ENCODE measurements around the gene RPRML. TPM values are rescaled to one million over a fixed set of nuclear protein-coding genes. Genes with fewer than 3 reads are reported as not detected.

RPRML gene
- total RNA-seq, 4 donors from 2014 or later: 0.88 TPM; not detected in 3

- peak in 1 of 3 donors; percentile 67 for DNase-seq
- H3K4me1 ChIP-seq: no peaks in the 10 kb centered on the region
- no peaks in the 10 kb centered on the region for H3K36me3 ChIP-seq
- H3K9me3 ChIP-seq: no peaks in the 10 kb centered on the region
- no peaks in the 10 kb centered on the region for H3K27me3 ChIP-seq
- no peak overlapping the region for H3K4me3 ChIP-seq
- TF ChIP-seq POLR2A (IDR thresholded peaks at IDR 0.05) (no peak), CTCF (IDR thresholded peaks at IDR 0.05) (no peak)
- peak overlapping the region in 2 of 4 donors; percentile 27 to 81 for H3K27ac ChIP-seq
Observed at GRCh38 chr17:46984892-46985291, 5.8 kb upstream of the RPRML start.

- H3K27ac ChIP-seq: peak overlapping the region in 2 of 4 donors; percentile 27 to 81
- no peak for DNase-seq
- no peaks in the 10 kb centered on the region for H3K9me3 ChIP-seq
- no peak overlapping the region for H3K4me3 ChIP-seq
- H3K36me3 ChIP-seq: no peaks in the 10 kb centered on the region
- H3K27me3 ChIP-seq: peaks cover 0 to under 1% of the 10 kb centered on the region in 2 donors
- TF ChIP-seq POLR2A (IDR thresholded peaks at IDR 0.05) (no peak), CTCF (IDR thresholded peaks at IDR 0.05) (no peak)
- H3K4me1 ChIP-seq: peaks cover 0 to 4% (median 2%) of the 10 kb centered on the region in 4 donors
Observed at GRCh38 chr17:46984341-46984740, 5.3 kb upstream of the RPRML start.

GRCh38 chr17:46983782-46984181, 4.7 kb upstream of the RPRML start:
- Histone ChIP-seq H3K4me1 (peaks cover 0 to 10% (median 6%) of the 10 kb centered on the region in 4 donors), H3K27me3 (peaks cover 0 to 6% of the 10 kb centered on the region in 2 donors), H3K4me3 (no peak overlapping the region), H3K36me3 (no peaks in the 10 kb centered on the region), H3K27ac (peak overlapping the region in 1 of 4 donors; percentile 81), H3K9me3 (no peaks in the 10 kb centered on the region)
- no peak for DNase-seq
- TF ChIP-seq CTCF (IDR thresholded peaks at IDR 0.05) (no peak), POLR2A (IDR thresholded peaks at IDR 0.05) (no peak)

GRCh38 chr17:46982577-46982976, 3.5 kb upstream of the RPRML start:
- peaks cover 0 to 18% of the 10 kb centered on the region in 2 donors for H3K27me3 ChIP-seq
- H3K27ac ChIP-seq: no peak overlapping the region
- H3K36me3 ChIP-seq: no peaks in the 10 kb centered on the region
- peaks cover 0 to 20% (median 14%) of the 10 kb centered on the region in 4 donors for H3K4me1 ChIP-seq
- no peak overlapping the region for H3K4me3 ChIP-seq
- peak in 1 of 3 donors; percentile 6 for DNase-seq
- TF ChIP-seq CTCF (IDR thresholded peaks at IDR 0.05): no peak
- no peak for TF ChIP-seq POLR2A (IDR thresholded peaks at IDR 0.05)
- no peaks in the 10 kb centered on the region for H3K9me3 ChIP-seq

GRCh38 chr17:46978489-46979146, 435 bp downstream of the RPRML start:
- no peaks in the 10 kb centered on the region for H3K36me3 ChIP-seq
- H3K27me3 ChIP-seq: peaks cover 0 to 18% of the 10 kb centered on the region in 2 donors
- peak overlapping the region; percentile 30 to 62 (median 62) for H3K4me3 ChIP-seq
- H3K27ac ChIP-seq: no peak overlapping the region
- DNase-seq: no peak
- no peaks in the 10 kb centered on the region for H3K9me3 ChIP-seq
- peaks cover 0 to 20% (median 14%) of the 10 kb centered on the region in 4 donors for H3K4me1 ChIP-seq
- TF ChIP-seq POLR2A (IDR thresholded peaks at IDR 0.05) (no peak), CTCF (IDR thresholded peaks at IDR 0.05) (no peak)
